OCI-LY1 (cell line): Measurements from ENCODE around the gene RHEB.

ENCODE experiments used
- H2AFZ ChIP-seq: fragments of 200-600 bp; sonication (generic), shearing (Covaris generic); 2 replicates; pipeline ENCODE4 v1.6.0; 2014; ENCODE audit warnings: antibody characterized with exemption, mild to moderate bottlenecking, low read length
- H3F3A ChIP-seq: fragments of 200-600 bp; sonication (generic), shearing (Covaris generic); 2 replicates; pipeline ENCODE4 v1.6.0; 2014; ENCODE audit warnings: mild to moderate bottlenecking, antibody characterized with exemption, low read length, moderate library complexity; ENCODE audit not compliant: insufficient read depth
- H3K27ac ChIP-seq: fragments of 200-600 bp; sonication (generic); 2 replicates; pipeline ENCODE4 v1.5.1; 2014; ENCODE audit warnings: low read length, mixed run types, mild to moderate bottlenecking, low read depth; ENCODE audit not compliant: poor library complexity, severe bottlenecking
- H3K27me3 ChIP-seq: fragments of 200-600 bp; sonication (generic); 2 replicates; pipeline ENCODE4 v1.6.0; 2014; ENCODE audit warnings: antibody characterized with exemption, mild to moderate bottlenecking, low read length, moderate library complexity; ENCODE audit not compliant: insufficient read depth
- H3K36me3 ChIP-seq: fragments of 200-600 bp; sonication (generic); 2 replicates; pipeline ENCODE4 v1.6.1; 2014; ENCODE audit warnings: mild to moderate bottlenecking, antibody characterized with exemption, low read length, moderate library complexity, mixed read lengths; ENCODE audit not compliant: insufficient read depth
- H3K4me1 ChIP-seq: fragments of 200-600 bp; sonication (generic); 2 replicates; pipeline ENCODE4 v1.5.1; 2014; ENCODE audit warnings: mild to moderate bottlenecking, low read length, moderate library complexity; ENCODE audit not compliant: insufficient read depth, severe bottlenecking
- H3K4me2 ChIP-seq: fragments of 200-600 bp; sonication (generic), shearing (Covaris generic); 2 replicates; pipeline ENCODE4 v1.6.1; 2014; ENCODE audit warnings: low read length
- H3K4me3 ChIP-seq: fragments of 200-600 bp; sonication (generic); 2 replicates; pipeline ENCODE4 v1.5.1; 2014; ENCODE audit warnings: low read length, low read depth, mild to moderate bottlenecking, mixed read lengths; ENCODE audit not compliant: poor library complexity, severe bottlenecking
- H3K79me2 ChIP-seq: fragments of 200-600 bp; shearing (Covaris generic); 2 replicates; pipeline ENCODE4 v1.6.1; 2016; ENCODE audit warnings: mixed run types, low read length, mixed read lengths; ENCODE audit not compliant: insufficient read depth
- H3K9ac ChIP-seq: fragments of 200-600 bp; sonication (generic), shearing (Covaris generic); 2 replicates; pipeline ENCODE4 v1.6.1; 2014; ENCODE audit warnings: mild to moderate bottlenecking, low read length, mixed read lengths
- H3K9me2 ChIP-seq: fragments of 200-600 bp; sonication (generic), shearing (Covaris generic); 2 replicates; pipeline ENCODE4 v1.6.1; 2014; ENCODE audit warnings: low read depth, mild to moderate bottlenecking, low read length, mixed read lengths
- H3K9me3 ChIP-seq: fragments of 200-600 bp; shearing (Covaris generic); 2 replicates; pipeline ENCODE4 v1.6.1; 2014; ENCODE audit warnings: low read length, mixed read lengths
- H4K20me1 ChIP-seq: fragments of 200-600 bp; sonication (generic), shearing (Covaris generic); 2 replicates; pipeline ENCODE4 v1.6.0; 2016; ENCODE audit warnings: mild to moderate bottlenecking, low read length; ENCODE audit not compliant: insufficient read depth
- EZH2 ChIP-seq: fragments of 200-600 bp; sonication (generic), shearing (Covaris generic); IDR thresholded peaks from 2 replicates; pipeline ENCODE4 v1.8.0; 2017; ENCODE audit warnings: borderline replicate concordance, mixed run types, mild to moderate bottlenecking, antibody characterized with exemption, low read length, moderate library complexity, mixed read lengths
- TF ChIP-seq, protein P1 (sequence below): fragments of 200-600 bp; sonication (generic), shearing (Covaris generic); IDR thresholded peaks from 2 replicates; pipeline ENCODE4 v1.5.1; 2017; ENCODE audit warnings: mild to moderate bottlenecking, antibody characterized with exemption, low read length, moderate library complexity, mixed read lengths

Gene RHEB

DNA sequence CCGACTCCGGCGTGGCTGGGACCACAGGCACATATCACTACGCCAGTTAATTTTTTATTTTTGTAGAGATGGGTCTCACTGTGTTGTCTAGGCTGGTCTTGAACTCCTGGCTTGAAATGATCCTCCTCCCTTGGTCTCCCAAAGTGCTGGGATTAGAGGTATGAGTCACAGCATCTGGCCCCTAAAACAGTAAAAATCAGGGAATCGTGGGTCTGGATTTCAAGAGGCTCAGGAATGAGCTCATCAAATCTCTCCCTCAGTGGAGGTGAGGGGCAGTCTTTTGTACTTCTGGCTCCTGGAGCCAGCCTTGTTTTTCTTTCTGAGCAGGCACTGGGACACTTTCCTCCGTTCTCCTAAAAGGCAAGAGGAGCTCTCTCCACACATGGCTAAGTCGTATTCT lies 32.1 kb upstream of the RHEB start:
- H3F3A ChIP-seq, result no peaks in the 10 kb centered on the region
- no peaks in the 10 kb centered on the region for H4K20me1 ChIP-seq
- no peaks in the 10 kb centered on the region; the same call in 1 of the 2 replicates for H3K27me3 ChIP-seq
- H3K9me2 ChIP-seq, result no peaks in the 10 kb centered on the region
- H3K4me1 ChIP-seq, result no peaks in the 10 kb centered on the region
- H3K27ac ChIP-seq, result no peak overlapping the region
- TF ChIP-seq EZH2, result no peak
- TF ChIP-seq, protein P1, sequence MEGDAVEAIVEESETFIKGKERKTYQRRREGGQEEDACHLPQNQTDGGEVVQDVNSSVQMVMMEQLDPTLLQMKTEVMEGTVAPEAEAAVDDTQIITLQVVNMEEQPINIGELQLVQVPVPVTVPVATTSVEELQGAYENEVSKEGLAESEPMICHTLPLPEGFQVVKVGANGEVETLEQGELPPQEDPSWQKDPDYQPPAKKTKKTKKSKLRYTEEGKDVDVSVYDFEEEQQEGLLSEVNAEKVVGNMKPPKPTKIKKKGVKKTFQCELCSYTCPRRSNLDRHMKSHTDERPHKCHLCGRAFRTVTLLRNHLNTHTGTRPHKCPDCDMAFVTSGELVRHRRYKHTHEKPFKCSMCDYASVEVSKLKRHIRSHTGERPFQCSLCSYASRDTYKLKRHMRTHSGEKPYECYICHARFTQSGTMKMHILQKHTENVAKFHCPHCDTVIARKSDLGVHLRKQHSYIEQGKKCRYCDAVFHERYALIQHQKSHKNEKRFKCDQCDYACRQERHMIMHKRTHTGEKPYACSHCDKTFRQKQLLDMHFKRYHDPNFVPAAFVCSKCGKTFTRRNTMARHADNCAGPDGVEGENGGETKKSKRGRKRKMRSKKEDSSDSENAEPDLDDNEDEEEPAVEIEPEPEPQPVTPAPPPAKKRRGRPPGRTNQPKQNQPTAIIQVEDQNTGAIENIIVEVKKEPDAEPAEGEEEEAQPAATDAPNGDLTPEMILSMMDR, result no peak
- H3K4me3 ChIP-seq, result no peak overlapping the region
- H3K9me3 ChIP-seq, result no peaks in the 10 kb centered on the region
- no peak overlapping the region for H3K4me2 ChIP-seq
- H3K36me3 ChIP-seq, result no peaks in the 10 kb centered on the region
- no peak overlapping the region for H3K9ac ChIP-seq
- no peak overlapping the region for H2AFZ ChIP-seq
- no peaks in the 10 kb centered on the region for H3K79me2 ChIP-seq

DNA sequence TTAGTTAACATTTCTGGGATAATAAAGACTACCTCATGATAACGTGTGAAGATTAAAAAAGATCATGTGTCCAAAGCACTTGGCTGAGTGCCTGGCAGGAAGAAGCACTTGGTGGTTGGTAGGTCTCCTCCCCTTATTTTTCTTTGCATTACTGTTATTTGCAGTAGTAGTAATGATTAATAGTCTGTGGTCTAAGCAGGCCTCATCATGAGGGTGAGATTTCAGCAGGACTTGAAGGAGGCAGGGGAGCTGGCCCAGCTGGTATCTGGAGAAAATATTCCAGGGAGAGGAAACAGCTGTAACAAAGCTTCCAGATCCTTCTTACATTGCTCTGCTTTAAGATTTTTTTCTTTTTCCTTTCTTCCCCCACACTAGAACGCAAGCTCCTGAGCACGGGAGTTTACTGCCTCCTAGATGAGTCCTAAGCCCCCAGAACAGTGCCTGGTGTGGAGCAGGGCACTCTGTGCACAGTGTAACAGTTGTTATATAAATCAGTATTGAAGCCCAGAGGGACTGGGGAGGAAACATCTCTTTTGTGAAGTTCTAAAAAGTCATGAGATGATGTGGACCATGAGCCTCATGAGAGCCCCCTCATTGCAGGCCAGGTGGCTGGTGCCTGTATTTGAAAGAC lies 31.1 kb upstream of the RHEB start:
- no peak overlapping the region for H2AFZ ChIP-seq
- no peaks in the 10 kb centered on the region for H3K9me2 ChIP-seq
- no peaks in the 10 kb centered on the region for H3K9me3 ChIP-seq
- no peaks in the 10 kb centered on the region for H3K4me1 ChIP-seq
- no peak overlapping the region for H3K4me3 ChIP-seq
- TF ChIP-seq, protein P1, result no peak
- TF ChIP-seq EZH2, result no peak
- H3K4me2 ChIP-seq, result no peak overlapping the region
- H3K79me2 ChIP-seq, result no peaks in the 10 kb centered on the region
- H3F3A ChIP-seq, result no peaks in the 10 kb centered on the region
- no peaks in the 10 kb centered on the region for H3K36me3 ChIP-seq
- no peak overlapping the region for H3K27ac ChIP-seq
- H4K20me1 ChIP-seq, result no peaks in the 10 kb centered on the region
- H3K27me3 ChIP-seq, result no peaks in the 10 kb centered on the region; the same call in 1 of the 2 replicates
- no peak overlapping the region for H3K9ac ChIP-seq

DNA sequence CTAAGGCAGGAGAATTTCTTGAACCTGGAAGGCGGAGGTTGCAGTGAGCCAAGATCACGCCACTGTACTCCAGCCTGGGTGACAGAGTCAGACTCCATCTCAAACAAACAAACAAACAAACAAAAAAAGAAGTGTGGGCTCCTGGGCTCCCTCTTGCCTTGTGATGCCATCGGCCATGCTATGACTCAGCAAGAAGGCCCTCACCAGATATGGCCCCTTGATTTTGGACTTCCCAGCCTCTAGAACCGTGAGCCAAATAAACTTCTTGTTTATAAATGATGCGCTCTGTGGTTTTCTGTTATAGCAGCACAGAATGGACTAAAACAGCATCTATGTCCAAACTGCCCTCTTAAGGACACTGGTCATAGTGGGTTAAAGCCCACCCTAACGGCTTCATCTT lies 29.9 kb upstream of the RHEB start:
- Histone ChIP-seq H3F3A (no peaks in the 10 kb centered on the region), H4K20me1 (no peaks in the 10 kb centered on the region), H2AFZ (no peak overlapping the region), H3K4me3 (no peak overlapping the region), H3K4me1 (no peaks in the 10 kb centered on the region), H3K4me2 (no peak overlapping the region), H3K36me3 (no peaks in the 10 kb centered on the region), H3K27me3 (no peaks in the 10 kb centered on the region; the same call in 1 of the 2 replicates), H3K9ac (no peak overlapping the region), H3K9me2 (no peaks in the 10 kb centered on the region), H3K9me3 (no peaks in the 10 kb centered on the region), H3K79me2 (no peaks in the 10 kb centered on the region), H3K27ac (no peak overlapping the region)
- no peak for TF ChIP-seq EZH2
- TF ChIP-seq, protein P1, result no peak
